ENCODE results near the gene ATXN10.

DNA sequence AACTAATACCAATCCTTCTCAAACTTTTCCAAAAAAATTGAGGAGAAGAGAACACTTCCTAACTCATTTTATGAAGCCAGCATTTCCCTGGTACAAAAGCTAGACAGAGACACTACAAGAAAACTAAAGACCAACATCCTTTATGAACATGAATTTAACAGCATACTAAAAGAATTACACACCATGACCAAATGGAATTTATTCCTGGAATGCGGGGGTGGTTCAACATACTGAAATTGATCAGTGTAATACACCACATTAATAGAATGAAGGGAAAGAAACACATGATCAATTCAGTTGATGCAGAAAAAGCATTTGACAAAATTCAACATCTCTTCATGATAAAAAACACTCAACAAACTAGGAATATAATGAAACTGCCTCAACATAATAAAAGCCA lies 157.2 kb downstream of the ATXN10 start:
- TF ChIP-seq, protein P1, sequence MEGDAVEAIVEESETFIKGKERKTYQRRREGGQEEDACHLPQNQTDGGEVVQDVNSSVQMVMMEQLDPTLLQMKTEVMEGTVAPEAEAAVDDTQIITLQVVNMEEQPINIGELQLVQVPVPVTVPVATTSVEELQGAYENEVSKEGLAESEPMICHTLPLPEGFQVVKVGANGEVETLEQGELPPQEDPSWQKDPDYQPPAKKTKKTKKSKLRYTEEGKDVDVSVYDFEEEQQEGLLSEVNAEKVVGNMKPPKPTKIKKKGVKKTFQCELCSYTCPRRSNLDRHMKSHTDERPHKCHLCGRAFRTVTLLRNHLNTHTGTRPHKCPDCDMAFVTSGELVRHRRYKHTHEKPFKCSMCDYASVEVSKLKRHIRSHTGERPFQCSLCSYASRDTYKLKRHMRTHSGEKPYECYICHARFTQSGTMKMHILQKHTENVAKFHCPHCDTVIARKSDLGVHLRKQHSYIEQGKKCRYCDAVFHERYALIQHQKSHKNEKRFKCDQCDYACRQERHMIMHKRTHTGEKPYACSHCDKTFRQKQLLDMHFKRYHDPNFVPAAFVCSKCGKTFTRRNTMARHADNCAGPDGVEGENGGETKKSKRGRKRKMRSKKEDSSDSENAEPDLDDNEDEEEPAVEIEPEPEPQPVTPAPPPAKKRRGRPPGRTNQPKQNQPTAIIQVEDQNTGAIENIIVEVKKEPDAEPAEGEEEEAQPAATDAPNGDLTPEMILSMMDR (IDR thresholded peaks at IDR 0.05), result no peak
- no peak for TF ChIP-seq POLR2A (IDR thresholded peaks at IDR 0.05)

Data from lower leg skin (tissue), 3 donors.